Body of pancreas (tissue), 4 donors: ENCODE results near the gene TNFSF8. TPM values are rescaled to one million over a fixed set of nuclear protein-coding genes. Genes with fewer than 3 reads are reported as not detected.

ENCODE experiments used
- ATAC-seq: fragments of 150-250 bp; one replicate; pipeline ENCODE4 v1.9.1; 2016
- DNase-seq, 4 donors: peaks; one replicate each; pipeline ENCODE4 v3.0.0-alpha.2; 2019
- H3K27ac ChIP-seq, 4 donors: fragments of 200-600 bp; sonication (generic); 1 replicate in 3 of 4; 2 replicates in 1 of 4; pipeline versions ENCODE4 v1.5.1 to v1.6.1; 2016 to 2019; ENCODE audit warnings: mild to moderate bottlenecking in 1 of 4, mixed read lengths in 1 of 4, moderate library complexity in 1 of 4
- H3K27me3 ChIP-seq, 2 donors: fragments of 200-600 bp; sonication (generic); one replicate each; pipeline ENCODE4 v1.6.0; 2016; ENCODE audit warnings: mild to moderate bottlenecking in 1 of 2
- H3K36me3 ChIP-seq, 2 donors: fragments of 200-600 bp; sonication (generic); replicated peaks in 1 of 2; 2 replicates each; pipeline ENCODE4 v1.5.1; 2016; ENCODE audit warnings: low read depth in 2 of 2; ENCODE audit not compliant: insufficient read depth in 1 of 2
- H3K4me1 ChIP-seq: fragments of 200-600 bp; sonication (generic); one replicate; pipeline ENCODE4 v1.6.0; 2016
- H3K4me3 ChIP-seq, 2 donors: fragments of 200-600 bp; sonication (generic); 1 replicate in 1 of 2; 2 replicates in 1 of 2; pipeline ENCODE4 v1.5.1; 2016 to 2019
- H3K9me3 ChIP-seq, 3 donors: fragments of 200-600 bp; sonication (generic); 1 replicate in 2 of 3; 2 replicates in 1 of 3; pipeline ENCODE4 v1.5.1; 2016
- POLR2A ChIP-seq, 3 donors: fragments of 450-650 bp; IDR thresholded peaks; one replicate each; pipeline ENCODE4 v1.6.1; 2016; ENCODE audit warnings: antibody characterized with exemption in 3 of 3, mild to moderate bottlenecking in 2 of 3
- WGBS, 2 donors: methylation state at CpG; one replicate each; pipeline ENCODE4 v1.1.5; 2017; 5-methylcytosine and 5-hydroxymethylcytosine counted together
- intact Hi-C: fragments of 100-400 bp; cut with DNase I; formaldehyde crosslinking; loops from one replicate; pipeline ENCODE4 v1.15.1; 2023
- total RNA-seq, 2 donors: library from RNA; depleted of rRNA; stranded (reverse); fragments of >200 nt; gene quantifications; one replicate each; pipeline ENCODE4 v1.1.0, GENCODE V29; 2016
- TF ChIP-seq, protein P1 (sequence below), 7 experiments: fragments of 450-650 bp in 4 of 7; fragments of 200-600 bp in 3 of 7; sonication (generic) in 3 of 7; IDR thresholded peaks; one replicate each; pipeline ENCODE4 v1.5.1; 2016 to 2019; ENCODE audit warnings: antibody characterized with exemption in 7 of 7

The TNFSF8 gene
- total RNA-seq, 2 donors from 2014 or later, result 1.0 TPM; not detected in 1

DNA sequence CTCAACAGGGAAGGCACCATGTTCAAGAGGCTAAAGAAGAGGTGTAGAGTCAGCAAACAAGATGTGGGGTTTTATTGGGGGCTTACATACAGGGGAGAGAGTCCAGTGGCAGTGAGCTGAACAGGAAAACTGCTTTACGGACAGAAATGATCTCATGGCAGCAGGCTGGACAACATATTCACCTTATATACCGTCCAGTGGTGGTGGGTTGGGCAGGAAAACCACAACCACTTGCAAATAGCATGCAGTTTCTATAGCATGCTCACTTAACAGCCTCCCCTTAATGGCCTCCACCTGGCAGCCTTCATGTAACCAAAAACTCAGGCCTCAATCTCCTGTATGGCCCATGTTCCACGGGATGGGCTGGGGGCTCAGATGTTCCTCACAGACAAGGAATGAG lies 5.4 kb downstream of the TNFSF8 start:
- Histone ChIP-seq H3K4me1 (no peaks in the 10 kb centered on the region), H3K4me3 (no peak overlapping the region), H3K27me3 (no peaks in the 10 kb centered on the region), H3K9me3 (no peaks in the 10 kb centered on the region), H3K27ac (no peak overlapping the region), H3K36me3 (no peaks in the 10 kb centered on the region)
- TF ChIP-seq POLR2A (IDR thresholded peaks at IDR 0.05), result no peak
- TF ChIP-seq, protein P1, sequence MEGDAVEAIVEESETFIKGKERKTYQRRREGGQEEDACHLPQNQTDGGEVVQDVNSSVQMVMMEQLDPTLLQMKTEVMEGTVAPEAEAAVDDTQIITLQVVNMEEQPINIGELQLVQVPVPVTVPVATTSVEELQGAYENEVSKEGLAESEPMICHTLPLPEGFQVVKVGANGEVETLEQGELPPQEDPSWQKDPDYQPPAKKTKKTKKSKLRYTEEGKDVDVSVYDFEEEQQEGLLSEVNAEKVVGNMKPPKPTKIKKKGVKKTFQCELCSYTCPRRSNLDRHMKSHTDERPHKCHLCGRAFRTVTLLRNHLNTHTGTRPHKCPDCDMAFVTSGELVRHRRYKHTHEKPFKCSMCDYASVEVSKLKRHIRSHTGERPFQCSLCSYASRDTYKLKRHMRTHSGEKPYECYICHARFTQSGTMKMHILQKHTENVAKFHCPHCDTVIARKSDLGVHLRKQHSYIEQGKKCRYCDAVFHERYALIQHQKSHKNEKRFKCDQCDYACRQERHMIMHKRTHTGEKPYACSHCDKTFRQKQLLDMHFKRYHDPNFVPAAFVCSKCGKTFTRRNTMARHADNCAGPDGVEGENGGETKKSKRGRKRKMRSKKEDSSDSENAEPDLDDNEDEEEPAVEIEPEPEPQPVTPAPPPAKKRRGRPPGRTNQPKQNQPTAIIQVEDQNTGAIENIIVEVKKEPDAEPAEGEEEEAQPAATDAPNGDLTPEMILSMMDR (IDR thresholded peaks at IDR 0.05), result no peak
- intact Hi-C loops, result no loop called here
- WGBS, 2 donors, result 71 to 72% methylated on average over 3 of the region's 3 CpGs
- no peak for ATAC-seq
- DNase-seq, result no peak

DNA sequence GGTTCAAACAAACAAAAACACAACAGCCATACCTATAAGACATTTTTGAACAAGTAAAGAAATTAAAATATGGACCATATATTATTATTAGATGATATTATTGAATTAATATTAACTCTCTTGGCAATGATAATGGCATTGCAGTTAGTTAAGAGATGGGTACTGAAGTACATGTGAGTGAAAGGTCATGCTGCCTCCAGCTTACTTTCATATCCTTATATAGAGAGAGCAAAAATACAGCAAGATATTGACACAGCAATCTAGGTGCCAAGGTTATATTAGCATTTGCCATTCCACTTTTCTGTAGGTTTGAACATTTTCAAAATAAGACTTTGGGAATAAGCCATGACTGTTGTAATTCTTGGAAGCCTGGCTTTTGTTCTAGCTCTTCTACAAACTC lies 6.1 kb downstream of the TNFSF8 start:
- Histone ChIP-seq H3K4me1 (no peaks in the 10 kb centered on the region), H3K27me3 (no peaks in the 10 kb centered on the region), H3K27ac (no peak overlapping the region), H3K36me3 (no peaks in the 10 kb centered on the region), H3K9me3 (no peaks in the 10 kb centered on the region), H3K4me3 (no peak overlapping the region)
- intact Hi-C loops, result no loop called here
- TF ChIP-seq, protein P1 (IDR thresholded peaks at IDR 0.05), result no peak
- no peak for TF ChIP-seq POLR2A (IDR thresholded peaks at IDR 0.05)
- ATAC-seq (no peak), DNase-seq (no peak)

DNA sequence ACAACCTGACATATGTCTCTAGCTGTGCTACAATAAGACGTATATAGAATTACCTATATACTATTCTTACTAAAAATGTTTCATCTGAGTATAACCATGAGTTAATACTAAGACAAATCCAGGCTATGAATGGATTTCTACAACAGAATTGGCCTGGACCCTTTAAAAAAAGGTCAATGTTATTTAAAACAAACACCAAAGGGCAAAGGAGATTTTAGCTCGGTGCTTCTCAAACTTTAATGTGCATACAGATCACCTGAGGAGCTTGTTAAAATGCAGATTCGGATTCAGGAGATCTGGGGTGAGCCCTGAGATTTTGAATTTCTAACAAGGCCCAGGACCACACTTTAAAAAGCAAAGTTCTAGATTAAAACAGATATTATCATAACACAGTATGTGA lies 6.5 kb downstream of the TNFSF8 start:
- ATAC-seq (no peak), DNase-seq (no peak)
- Histone ChIP-seq H3K9me3 (no peaks in the 10 kb centered on the region), H3K4me3 (no peak overlapping the region), H3K36me3 (no peaks in the 10 kb centered on the region), H3K4me1 (no peaks in the 10 kb centered on the region), H3K27ac (no peak overlapping the region), H3K27me3 (no peaks in the 10 kb centered on the region)
- intact Hi-C loops, result no loop called here
- TF ChIP-seq, protein P1 (IDR thresholded peaks at IDR 0.05), result no peak
- no peak for TF ChIP-seq POLR2A (IDR thresholded peaks at IDR 0.05)
- 65 to 74% methylated on average over 3 of the region's 3 CpGs for WGBS, 2 donors

- ATAC-seq (no peak), DNase-seq (no peak)
- Histone ChIP-seq H3K27me3 (no peaks in the 10 kb centered on the region), H3K27ac (no peak overlapping the region), H3K36me3 (no peaks in the 10 kb centered on the region), H3K9me3 (no peaks in the 10 kb centered on the region), H3K4me1 (no peaks in the 10 kb centered on the region), H3K4me3 (no peak overlapping the region)
- intact Hi-C loops, result no loop called here
- TF ChIP-seq, protein P1 (IDR thresholded peaks at IDR 0.05), result no peak
- 80 to 91% methylated on average over 1 of the region's 1 CpG for WGBS, 2 donors
Observed at GRCh38 chr9:114921171-114921570, 9.2 kb downstream of the TNFSF8 start.

GRCh38 chr9:114919611-114920010 lies 10.8 kb downstream of the TNFSF8 start:
- Histone ChIP-seq H3K4me1 (no peaks in the 10 kb centered on the region), H3K27me3 (no peaks in the 10 kb centered on the region), H3K36me3 (no peaks in the 10 kb centered on the region), H3K9me3 (no peaks in the 10 kb centered on the region), H3K27ac (no peak overlapping the region), H3K4me3 (no peak overlapping the region)
- TF ChIP-seq POLR2A (IDR thresholded peaks at IDR 0.05), result no peak
- TF ChIP-seq, protein P1 (IDR thresholded peaks at IDR 0.05), result no peak
- WGBS, 2 donors, result 87 to 90% methylated on average over 4 of the region's 4 CpGs
- ATAC-seq, result no peak
- intact Hi-C loops, result loop anchor here (10.0 kb wide), 1 partner anchor 95 kb away; no protein-coding TSS in a partner anchor
- DNase-seq, result no peak
